SH-SY5Y (cell line): Measurements from ENCODE around the gene LDHA.

ENCODE experiments used
- GATA2 ChIP-seq: IDR thresholded peaks from 2 replicates; pipeline ENCODE4 v1.6.1; 2011; ENCODE audit warnings: mild to moderate bottlenecking, low read depth, low read length
- GATA3 ChIP-seq: IDR thresholded peaks from 2 replicates; pipeline ENCODE4 v1.6.1; 2011; ENCODE audit warnings: low read depth, mild to moderate bottlenecking, low read length, moderate library complexity

DNA sequence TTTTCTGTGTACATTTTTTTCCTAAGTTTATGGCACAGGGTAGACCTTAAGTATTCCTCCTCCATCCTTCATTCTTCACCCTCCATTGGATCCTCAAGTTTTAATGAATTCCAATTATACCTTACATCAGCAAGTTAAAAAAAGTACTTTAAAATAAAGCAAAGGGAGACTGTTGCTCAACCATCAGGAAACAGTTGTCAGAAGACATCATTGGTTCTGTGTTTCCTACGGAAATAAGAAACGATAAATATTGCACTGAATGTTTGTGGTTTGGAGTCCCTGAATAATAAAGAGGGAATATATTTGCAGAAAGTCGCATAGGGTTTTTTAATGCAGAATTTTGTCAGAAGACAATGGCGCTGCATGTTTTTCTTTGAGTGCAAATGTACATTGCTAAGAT is 28.1 kb upstream of the LDHA start:
- TF ChIP-seq GATA2 (no peak), GATA3 (no peak)
